GM12873 (cell line): Measurements from ENCODE around the gene RPL29.

Experiments used
- TF ChIP-seq, protein P1 (sequence below): IDR thresholded peaks from 2 replicates; pipeline ENCODE4 v1.5.1; 2012; ENCODE audit warnings: low read depth, mild to moderate bottlenecking, moderate library complexity, low read length, control low read depth; ENCODE audit not compliant: insufficient read depth; ENCODE audit errors: missing control alignments

RPL29 gene

DNA sequence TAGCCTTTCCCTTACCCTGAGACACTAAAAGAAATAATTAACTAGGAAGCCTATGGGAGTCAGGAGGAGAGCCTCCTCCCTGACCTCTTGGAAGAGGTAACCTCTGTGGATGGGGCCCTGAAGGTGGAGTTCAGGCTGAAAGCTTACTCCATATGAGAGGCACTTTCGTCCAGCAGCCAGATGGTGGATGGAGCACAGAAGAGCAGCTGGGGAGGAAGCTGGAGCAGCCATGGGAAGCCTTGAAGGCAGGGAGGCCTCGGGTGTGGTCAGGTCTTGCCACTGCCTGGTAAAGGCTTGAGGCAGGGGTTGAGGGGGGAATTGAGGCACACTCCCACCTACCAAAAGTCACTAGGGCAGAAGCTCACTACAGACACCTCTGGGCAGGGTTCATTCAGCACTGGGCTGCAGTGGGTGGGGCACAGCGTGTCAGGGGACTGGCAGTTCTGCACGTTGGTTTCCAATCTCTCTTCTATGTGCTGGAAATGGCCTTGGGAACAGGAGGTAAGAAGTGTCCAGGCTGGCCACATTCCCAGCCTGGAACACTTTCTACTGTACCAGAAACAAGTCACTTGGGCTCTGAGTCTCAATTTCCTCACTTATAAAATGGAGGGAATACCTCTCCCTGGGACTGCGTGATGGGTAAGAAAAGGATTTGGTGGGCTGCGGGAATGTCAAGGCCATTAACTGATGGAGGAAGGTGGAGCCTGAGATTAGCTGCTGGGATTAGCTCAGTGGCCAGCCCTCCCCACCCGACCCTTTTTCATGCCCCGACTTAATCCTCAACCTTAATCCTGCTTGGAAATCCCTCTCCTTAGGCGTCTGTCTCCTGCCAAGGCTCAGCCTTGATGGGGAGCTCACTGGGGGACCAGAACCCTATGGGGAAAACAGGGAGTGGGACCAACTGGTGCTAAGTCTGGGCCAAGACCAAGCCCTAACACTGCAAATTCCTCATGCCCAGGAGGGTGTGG, 33.8 kb downstream of the RPL29 start:
- TF ChIP-seq, protein P1, sequence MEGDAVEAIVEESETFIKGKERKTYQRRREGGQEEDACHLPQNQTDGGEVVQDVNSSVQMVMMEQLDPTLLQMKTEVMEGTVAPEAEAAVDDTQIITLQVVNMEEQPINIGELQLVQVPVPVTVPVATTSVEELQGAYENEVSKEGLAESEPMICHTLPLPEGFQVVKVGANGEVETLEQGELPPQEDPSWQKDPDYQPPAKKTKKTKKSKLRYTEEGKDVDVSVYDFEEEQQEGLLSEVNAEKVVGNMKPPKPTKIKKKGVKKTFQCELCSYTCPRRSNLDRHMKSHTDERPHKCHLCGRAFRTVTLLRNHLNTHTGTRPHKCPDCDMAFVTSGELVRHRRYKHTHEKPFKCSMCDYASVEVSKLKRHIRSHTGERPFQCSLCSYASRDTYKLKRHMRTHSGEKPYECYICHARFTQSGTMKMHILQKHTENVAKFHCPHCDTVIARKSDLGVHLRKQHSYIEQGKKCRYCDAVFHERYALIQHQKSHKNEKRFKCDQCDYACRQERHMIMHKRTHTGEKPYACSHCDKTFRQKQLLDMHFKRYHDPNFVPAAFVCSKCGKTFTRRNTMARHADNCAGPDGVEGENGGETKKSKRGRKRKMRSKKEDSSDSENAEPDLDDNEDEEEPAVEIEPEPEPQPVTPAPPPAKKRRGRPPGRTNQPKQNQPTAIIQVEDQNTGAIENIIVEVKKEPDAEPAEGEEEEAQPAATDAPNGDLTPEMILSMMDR, result no peak

DNA sequence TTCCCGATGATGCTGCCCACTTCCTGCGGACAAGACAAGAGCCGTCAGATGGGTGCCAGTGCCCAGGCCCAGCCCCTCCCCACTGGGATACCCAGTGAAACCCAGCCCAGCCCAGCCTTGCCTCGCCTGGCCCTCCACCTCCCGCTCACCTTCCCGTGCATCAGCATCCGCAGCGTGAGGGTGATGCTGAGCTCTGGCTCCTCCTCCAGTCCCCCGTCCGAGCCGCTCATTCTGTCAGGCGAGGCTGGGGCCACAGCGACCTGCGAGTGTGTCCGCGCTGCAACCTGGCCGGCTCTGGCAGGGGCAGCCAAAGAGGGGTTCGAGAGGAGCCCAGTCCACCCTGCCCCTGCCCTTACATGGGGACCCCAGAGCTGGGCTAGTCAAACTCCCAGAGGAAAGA, 34.7 kb downstream of the RPL29 start:
- TF ChIP-seq, protein P1, result no peak

DNA sequence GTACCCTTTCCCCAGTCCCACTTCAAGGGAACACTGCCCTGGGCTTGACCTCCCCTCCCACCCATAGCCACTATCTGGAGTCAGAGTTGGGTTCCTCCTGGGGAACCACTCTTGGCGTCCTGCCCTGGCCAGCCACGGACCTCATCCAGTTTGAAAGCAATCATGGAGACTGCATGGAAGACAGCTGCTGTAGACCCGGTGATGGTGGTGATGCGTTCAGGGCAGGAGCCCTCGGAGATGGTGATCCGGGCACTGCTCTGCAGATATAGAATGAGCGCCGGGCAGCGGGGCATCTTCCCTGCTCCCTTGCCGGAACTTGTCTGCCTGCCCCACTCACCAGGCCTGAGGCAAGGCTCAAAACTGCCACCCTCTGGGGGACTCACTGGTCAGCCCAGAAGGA, 35.3 kb downstream of the RPL29 start:
- TF ChIP-seq, protein P1, result no peak

DNA sequence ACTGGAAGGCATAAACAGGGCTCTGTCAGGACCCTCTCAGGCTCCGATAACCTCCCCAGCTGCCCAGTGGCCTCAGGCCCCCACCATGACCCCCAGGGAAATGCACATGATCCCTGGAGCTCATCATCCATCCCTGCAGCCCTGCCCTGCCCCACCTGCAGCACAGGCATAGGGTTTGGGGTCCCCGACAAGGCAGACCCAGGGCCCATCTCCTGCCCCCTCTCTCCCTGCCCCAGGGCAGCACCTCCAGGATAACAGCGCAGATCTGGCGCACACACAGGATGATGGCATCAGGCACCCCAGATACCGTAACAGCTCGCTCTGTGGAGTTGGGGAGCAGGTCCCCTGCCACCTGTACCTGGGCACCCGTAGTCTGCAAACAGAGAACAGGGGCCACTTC, 36.0 kb downstream of the RPL29 start:
- TF ChIP-seq, protein P1, result no peak

DNA sequence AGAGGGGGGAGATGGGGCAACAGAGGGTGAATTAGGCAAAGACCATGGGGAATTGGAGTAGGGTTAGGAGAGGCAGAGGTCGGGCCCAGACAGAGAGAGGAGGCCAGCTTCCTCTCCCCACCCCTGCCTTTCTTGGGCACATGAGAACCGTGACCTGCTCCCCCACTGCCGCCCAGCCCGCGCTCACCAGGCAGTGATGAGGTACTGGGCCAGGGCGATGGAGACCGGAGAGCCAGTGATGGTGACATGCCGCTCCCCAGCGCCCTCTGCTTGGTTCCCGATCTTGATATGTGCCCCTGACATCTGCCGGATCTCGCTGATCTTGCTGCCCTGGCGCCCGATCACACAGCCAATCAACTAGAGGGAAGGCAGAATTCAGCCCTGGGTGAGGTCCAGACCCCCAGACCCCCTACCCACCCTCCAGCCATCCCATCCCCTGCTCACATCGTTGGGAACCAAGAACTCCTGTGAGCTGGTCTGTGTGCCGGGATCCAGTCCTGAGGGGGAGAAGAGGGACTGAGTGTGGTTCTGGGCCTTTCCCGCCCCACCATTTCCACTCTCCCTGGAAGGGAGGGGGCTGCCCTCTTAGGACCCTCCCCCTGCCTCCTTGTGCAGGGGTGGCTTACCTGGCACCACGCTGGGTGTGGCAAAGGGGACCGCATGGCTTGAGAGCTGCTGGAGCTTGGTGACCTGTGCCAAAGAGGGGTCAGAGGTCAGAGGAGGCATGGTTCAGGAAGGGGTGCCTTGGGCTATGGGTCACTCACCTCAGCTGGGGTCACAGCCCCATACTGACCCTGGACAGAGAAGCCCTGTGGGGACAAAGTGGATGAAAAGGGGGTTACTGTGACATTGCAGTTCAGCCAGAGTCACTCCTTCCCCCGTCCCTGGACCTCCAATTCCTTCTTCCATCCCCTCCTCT, 36.8 kb downstream of the RPL29 start:
- TF ChIP-seq, protein P1, result no peak

DNA sequence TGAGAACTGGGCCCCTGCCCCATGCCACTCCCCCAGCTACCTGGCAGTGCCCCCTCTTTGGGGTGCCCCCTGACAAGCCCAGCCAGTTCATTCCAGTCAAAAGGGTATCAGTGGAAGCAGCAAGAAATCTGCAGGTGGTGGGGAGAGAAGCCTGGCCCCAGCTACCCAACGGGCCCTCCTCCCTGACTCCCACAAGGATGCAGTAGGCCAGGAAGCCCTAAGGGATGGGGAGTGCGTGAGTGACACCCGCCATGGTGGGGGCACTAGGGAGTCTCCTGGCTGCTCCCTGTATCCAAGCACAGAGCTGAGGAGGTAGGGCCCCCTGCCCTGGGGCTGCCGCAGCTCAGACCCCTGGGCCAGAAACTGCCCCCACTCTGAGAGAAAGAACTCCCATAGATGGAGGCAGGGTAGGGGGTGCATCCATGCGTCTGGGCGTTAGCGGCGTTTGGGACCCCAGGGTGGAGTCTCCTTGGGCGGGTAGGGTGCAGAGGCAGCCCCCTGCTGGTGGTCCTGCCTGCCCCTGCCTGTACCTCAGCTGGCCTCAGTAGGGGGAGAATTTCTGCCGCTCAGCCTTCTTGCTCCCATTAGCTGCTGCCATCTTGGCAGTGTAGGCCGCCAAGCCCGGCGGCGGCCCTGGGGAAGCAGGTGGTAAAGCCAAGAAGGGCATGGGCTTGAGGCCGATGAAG, 38.0 kb downstream of the RPL29 start:
- TF ChIP-seq, protein P1, result no peak
